HG02763 (cell line): ENCODE results near the gene NOVA2.

Experiments
- ATAC-seq: cut with Tn5 transposase; IDR thresholded peaks from one replicate; pipeline ENCODE4 v1.9.1; 2021; ENCODE audit warnings: mild to moderate bottlenecking, moderate library complexity; ENCODE audit not compliant: unreplicated experiment

Gene NOVA2

DNA sequence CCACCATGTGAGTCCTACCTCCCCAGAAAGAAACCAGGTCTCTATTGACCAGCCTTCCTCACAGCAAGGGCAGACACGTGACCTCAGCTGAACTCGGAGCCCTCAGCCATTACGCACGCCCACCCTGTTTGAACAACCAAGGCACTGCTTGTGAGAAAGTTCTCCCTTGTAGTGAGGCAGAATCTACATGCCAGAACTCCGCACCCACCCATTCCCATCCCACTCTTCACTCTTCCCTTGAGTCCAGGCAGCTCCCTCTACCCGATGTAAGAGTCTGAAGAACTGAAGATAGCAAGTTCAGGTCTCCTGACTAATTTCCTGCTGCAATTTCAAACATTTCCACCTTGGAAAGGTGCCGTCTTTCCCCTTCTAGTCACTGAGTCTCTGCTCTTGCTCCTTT, 6.4 kb downstream of the NOVA2 start:
- no peak for ATAC-seq

DNA sequence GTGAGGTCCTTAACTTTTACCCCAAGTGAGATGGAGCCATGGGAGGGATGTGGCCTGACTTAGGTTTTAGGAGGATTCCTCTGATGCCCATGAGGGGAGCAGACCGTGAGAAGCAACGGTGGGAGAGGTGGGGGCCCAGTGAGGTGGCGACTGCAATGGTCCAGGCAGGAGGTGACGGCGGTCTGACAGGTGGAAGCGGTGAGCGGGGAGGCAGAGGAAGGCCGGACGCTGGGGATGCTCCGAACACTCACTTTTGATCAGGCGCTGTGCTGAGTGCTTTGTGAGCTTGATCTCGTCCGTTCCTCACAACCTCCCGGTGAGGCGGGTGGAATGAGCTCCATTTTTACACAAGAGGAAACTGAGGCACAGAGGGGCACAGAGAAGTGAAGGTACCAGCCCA, 11.6 kb downstream of the NOVA2 start:
- no peak for ATAC-seq

DNA sequence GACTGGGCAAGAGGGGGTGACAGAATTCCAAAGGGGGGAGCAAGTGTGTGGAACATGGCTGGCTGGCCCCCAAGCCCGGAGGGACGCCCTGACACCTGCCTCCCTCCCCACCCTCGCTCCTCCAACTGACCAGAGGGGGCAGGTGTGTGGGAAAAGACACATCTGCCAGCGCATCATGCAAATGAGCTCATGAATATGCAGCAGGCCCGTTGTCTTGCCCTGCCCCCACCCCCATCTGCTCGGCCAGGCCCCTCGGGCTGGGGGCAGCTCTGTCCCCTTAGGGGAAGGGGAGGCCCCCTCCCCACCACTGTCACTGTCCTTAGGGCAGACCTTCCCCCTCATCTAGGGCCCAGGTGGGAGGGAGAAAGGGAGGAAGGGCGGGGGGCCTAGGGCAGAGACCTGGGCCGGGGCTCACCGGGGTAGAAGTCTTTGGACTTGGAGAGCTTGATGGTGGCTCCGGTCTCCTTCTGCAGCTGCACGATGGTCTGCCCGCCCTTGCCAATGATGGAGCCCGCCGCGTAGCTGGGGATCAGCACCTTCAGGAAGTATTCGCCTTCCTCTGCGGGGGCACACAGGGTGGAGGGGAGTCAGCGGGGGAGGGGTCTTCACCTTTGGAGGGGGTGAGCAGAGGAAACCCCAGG, 12.9 kb downstream of the NOVA2 start:
- no peak for ATAC-seq

DNA sequence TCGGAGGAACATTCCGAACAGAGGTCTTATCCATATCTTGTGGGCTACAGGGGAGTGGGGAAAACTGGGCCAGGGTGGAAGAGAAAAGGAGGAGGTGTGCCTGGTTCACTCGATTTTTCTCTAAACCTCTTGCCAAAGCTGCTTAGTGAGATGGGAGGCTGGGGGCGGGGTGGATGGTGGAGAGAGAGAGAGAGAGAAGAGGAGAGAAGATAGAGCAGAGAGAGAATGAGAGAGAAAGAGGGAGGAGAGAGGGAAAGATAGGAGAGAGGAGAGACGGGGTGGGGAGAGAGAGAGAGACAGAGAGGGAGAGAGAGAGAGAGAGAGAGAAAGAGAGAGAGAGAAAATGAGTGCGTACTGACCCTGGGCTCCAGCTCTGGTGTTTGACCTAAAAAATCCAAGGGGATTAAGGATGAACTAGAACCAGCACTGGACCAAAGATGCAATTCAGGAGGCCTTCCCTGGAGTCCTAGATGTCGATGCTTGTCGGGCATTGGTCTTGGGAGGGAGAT, 14.1 kb downstream of the NOVA2 start:
- ATAC-seq: no peak

DNA sequence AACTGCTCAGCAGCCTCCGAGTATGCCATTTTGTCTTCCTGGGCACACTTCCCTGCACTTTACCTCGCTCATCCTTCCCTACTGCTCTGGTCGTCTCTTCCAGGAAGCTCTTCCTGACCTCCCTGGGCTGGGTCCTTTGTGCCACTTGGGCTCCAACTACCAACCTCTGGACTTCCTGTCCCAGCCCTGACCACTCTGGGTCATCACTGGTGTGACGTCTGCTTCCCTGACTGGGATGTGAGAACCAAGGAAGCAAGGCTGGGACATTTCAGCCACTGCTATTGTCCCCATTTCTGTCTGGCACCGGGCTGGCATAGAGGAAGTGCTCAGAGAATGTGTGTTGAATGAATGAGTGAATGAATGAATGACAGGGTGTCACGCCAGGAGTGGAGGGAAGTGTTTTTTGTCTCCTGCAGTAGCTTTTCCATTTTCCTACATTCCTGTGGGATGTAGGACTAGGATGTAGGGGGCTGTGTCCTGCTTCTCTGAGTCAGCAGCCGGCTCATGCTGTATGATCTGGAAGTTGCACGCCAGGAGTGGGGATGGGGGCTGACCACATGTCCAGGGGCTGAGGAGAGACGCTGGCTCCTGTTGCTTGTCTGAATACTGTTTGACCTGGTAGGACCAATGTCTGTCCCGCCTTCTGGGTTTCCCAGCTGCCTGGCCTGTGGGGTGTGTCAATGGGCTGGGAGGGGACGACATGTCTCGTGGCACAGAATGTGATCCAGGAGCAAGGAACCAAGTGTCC, 14.7 kb downstream of the NOVA2 start:
- ATAC-seq: no peak

DNA sequence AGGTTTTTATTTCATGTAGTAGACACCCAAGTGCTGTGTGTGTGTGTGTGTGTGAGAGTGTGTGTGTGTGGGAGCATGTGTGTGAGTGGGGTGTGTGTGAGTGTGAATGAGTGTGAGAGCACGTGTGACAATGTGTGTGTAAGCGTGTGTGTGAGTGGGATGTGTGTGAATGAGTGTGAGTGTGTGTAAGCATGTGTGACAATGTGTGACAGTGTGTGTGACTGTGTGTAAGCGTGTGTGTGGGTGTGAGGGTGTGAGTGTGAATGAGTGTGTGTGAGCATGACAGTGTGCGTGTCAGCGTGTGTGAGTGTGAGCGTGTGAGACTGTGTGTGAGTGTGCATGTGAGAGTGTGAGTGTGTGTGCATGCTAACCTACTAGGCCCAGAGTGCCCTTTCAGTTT, 15.3 kb downstream of the NOVA2 start:
- ATAC-seq: no peak

DNA sequence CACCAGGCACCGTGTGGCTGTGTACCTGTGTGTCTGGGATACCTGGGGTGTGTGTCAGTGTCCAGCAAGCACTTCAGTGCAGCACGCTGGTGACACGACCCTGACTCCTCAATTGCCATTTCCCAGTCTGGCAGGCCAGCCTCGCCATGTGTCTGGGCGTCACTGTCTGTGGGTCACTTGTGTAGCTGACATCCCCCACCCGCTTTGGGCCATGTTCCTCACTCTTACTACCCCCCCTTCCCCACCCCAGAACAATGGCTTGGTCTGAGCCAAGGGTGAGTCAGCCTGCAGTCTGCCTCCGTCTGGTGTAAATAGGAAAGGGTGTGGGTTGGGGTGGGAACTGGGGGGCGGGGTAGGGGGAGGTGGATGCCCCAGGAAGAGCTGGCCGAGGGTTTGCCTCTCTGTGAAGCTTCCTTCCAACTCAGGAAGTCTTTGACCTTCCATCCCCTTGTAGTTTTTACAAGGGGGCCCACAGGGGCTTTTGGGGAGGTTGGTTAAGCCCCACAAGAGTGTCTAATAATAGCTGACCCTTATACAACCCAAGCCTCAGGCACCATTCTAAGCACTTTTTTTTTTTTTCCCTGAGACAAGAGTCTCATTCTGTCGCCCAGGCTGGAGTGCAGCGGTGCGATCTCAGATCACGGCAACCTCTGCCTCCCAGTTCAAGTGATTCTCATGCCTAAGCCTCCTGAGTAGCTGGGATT, 17.6 kb downstream of the NOVA2 start:
- no peak for ATAC-seq

DNA sequence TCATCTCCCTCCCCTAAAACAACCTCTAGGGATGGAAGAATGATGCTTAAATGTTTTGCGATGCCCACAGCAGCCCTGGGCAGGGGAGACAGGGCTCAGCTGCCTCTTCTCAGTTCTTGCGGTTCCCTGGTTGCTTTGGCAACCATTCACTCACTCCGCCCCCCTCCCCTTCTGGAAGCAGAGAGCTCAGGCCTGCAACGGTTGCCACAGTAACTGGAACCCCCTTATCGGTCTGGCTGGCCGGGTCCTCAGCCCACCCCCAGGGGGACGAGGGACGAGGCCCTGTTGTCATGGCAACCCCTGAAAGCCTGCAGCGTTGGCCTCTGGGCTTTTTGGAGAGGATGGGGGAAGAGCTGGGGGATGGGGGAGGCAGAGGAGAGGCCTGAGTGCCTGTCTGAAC, 19.5 kb downstream of the NOVA2 start:
- no peak for ATAC-seq

DNA sequence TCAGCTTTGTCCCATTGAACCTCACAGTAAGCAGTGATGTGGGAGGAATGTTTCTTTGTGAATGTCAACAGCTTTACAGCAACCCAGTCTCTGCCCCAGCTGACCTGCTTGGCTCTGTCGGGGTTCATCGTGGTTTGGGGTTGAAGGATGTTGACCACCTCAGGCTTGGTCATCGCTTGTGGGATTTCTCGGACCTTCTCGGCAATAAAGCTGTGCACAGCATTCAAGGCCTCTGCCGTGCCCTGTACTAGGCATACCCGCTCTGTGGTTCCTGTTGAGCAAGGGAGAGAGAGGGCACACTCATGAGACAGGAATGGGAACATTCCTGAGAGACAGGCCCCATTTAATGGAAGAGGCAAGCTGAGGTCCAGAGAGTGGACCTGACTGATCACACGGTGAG, 20.0 kb downstream of the NOVA2 start:
- no peak for ATAC-seq

DNA sequence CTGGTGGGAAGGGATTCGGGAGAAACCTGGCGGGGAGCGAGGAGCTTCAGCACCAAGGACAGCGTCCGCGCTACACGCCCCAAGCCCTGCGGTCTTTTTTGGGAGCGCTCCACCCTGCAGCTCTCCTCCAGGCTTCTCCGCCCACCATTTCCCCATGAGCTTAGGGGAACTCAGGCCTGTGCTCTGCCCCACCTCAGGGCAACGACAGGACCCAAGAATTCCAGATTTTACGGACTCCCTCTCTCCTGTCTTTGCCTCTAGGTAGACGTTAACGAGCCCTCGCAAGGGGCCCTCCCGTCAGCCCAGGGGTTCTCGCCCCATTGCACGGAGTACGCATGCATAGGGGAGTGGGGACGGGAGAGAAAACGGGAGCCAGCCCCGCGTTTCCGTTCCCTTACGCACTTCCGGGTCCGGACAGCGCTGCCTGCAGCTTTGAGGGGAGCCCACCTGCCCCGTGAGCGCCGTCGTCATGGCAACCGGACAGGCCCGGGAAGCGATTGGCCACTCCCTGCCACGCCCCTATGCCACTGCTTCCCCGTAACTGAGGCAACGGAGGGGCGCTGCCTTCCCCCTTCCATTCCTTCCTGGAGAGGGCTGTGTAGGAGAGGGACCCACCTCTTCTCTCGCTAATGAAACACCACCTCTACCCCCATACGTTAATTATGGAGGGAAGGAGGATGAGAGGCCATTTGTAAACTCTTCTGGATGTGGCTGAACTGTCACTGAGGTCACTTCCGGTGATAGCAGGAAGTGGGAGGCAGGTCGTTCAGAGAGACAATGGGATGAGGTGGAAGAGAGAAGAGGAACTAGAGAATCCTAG, 20.8 kb downstream of the NOVA2 start:
- no peak for ATAC-seq

DNA sequence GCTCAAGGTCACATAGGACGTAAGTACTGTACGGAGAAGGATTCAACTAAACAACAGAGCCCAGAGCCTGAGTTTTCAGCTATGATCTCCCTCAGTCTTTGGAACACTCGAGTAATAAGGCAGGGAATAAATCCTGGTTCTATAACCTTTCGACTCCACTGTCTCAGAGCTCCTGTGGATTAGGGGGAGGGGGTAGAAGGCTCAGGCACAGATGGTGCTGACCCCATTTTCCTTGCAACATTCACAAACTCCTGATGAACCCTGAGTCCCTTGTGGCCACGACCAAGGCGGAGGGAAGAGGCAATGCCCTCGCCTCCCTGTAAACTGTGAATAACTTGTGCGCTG, 21.4 kb downstream of the NOVA2 start:
- ATAC-seq: no peak

DNA sequence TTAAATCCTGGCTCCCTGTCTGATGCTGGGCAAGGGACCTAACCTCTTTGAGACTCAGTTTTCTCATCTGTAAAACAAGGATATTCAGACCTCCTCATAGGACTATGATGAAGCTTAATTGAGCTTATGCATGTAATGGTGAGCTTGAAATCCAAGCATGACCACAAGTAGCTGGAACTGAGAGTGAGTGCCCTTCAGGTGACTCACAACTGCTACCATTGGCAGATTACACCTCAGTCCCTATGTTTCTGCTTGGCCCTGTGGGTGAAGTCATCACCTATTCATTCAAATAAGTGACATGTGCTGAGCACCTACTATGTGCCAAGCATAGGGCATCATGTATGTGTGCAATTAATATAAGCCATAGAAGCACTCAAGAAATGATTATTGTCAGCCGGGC, 25.7 kb downstream of the NOVA2 start:
- no peak for ATAC-seq

DNA sequence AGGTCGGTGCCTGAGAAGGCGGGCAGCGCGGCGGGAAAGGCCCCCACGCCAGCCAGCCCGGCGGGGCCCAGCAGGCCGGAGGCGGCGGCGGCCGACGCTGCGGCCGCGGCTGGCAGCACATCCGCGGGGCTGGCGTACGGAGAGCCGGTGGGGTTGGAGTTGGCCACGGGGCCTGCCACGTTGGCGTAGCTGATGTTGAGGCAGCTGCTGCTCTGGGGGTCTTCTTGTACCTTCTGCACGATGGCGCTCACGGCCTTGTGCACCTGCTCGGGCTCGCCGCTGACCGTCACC, 33.2 kb downstream of the NOVA2 start:
- ATAC-seq: no peak

DNA sequence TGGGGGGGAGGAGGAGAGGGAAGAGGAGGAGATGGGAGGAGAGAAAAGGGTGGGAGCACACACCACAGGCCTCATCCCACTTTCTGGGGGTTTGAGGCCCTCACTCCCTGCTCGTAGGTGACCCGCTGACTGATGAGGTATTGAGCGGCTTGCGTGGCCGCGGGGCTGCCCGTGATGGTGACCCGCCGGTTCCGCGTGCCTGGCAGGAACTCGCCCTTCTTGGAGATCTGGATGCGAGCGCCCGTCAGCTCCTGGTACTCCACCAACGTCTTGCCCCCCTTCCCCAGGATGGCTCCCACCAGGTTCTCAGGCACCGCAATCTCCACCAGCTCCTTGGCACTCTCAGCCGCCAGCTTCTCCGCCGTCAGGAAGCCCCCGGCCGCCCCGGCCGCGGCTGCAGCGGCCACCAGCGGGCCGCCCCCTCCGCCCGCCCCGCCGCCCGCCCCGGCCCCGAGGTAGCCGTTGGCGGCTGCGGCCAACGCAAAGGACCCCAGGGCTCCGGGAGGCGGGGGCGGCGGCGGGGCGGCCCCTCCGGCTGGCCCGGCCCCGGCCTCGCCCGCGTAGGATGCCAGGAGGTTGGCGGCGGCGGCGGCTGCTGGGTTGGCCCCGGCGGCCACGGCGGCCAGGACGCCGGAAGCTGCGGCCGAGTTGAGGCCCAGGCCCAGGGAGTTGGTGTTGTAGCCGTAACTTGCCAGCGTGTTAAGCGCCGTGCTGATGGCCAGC, 33.7 kb downstream of the NOVA2 start:
- ATAC-seq: no peak

DNA sequence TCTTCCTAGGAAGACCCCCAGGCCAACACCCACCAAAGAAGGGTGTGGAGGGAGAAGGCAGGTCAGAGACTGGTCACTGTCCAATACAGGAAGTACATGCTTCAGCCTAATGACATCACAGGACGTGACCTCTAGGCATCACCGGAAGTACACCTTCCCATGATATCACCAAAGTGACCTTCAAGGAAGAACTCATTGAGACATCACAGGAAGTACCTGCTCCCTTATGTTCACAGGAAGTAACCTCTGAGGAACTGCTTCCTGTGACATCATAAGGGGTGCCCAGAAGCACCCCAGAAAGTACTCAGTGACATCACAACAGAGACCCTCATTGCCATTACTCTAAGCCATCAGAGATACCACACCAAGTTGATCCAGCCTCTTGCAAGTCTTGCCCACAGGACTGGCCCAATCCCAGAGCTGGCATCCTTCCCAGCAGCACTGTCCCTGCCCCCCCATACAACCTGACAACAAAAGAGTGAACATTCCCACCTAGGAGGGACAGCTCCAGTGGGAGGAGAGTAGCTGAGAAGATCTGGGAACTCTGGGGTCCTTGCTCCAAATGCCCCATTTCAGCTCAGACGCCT, 34.8 kb downstream of the NOVA2 start:
- ATAC-seq: no peak

DNA sequence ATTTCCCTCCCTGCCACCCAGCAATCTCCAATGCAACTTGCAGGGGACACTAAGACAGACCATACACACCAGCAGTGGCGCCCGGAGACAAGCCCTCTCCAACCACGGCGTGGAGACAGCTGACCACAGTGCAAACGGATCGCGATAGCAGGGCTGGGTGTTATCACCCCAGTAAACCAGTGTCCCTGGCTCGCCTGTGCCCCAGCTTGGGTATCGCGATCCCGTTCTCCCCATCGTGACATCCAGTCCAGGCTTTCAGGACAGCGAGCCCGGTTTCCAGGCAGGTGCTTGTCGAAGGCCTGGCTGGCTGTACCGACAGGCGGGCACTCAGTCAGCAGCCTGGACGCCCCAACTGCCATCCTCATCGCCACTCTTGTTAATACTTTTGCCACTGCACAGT, 38.4 kb downstream of the NOVA2 start:
- ATAC-seq: no peak

DNA sequence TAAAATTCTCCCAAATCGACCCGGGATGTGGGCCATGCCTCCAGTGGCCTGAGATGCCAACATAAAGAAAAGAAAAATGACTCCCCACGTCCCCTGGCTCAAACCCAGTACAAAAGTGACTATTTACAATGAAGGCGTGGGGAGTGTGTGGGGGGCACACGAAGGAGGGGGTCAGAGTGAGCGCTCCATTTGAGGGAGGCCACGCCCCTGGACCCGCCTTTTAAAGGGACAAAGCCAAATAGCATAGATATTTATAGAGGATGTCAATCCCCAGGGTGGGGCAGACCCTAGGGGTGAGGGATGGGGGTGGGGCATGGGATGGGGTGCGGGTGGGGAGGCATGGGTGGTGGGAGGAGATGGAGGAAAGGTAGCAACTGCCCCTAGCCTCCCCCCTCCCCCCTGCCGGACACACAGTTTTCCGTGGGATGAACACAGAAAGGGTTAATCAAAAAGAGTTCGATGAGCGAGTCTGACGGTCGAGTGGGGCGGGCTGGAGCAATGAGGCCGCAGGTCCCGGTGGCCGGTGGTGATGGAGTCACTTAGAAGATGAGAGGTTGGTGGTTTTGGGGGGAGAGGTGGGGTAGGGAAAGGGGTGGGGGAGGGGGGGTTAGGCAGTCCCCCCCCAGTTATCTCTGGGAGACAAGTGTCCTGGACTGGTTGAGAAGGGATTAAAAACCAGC, 39.0 kb downstream of the NOVA2 start:
- ATAC-seq: no peak

DNA sequence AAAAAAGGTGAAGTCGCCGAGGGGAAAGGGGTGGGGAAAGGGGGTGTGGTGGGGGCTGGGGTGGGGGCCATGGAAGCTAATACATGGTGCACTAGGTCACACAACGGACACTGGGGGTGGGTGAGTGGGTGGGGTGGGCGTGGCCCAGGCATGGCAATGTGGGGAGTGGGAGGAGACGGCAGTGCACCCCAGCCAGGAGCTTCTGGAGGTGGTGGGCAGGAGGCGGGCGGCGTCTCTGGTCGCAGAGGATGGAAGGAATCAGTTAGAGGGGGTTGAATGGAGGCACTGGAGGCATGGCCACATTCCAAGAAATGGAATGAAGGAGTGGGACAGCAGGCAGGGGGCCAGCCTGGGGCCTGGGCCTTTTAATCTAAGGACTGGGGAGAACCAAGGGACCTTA, 39.9 kb downstream of the NOVA2 start:
- ATAC-seq: no peak

DNA sequence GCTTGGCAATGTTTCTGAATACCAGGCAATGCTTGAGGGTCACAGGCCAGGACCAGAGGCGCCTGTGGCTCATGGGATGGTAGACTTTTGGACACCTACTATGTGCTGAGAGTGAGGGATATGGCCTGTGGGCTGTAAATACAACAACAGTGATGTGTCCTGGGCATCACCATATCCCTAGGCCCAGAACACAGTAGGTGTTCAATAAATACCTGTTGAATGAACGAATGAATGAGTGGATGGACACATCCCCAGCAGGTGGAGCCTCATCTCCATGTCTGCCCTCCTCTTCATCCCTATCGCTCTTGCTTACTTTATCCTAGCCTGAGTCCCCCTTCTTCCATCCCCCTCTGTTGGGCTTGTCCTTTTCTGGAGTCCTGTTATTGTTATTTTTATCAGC, 42.6 kb downstream of the NOVA2 start:
- ATAC-seq: no peak

DNA sequence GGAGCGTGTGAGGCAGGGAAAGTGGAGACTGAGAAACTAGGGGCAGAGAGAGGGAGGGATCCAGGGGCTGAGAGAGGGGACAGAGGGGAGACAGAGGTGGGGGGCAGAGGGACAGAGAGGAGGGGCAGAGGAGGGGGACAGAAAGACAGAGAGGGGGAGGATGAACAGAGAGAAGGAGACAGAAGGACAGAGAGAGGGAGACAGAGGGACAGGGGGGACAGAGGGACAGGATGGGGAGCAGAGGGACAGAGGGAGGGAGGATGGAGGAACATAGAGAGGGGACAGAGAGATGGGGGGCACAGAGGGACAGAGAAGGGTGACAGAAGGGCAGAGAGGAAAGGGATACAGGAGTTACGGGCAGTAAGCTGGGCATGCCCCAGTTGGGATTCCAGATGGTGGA, 44.4 kb downstream of the NOVA2 start:
- ATAC-seq: no peak
